HG03064 (cell line): ENCODE results near the gene PLA2G2C.
"Not testable (repeated sequence)": the region's sequence is repeated elsewhere in the genome, so short reads cannot be mapped to it uniquely, and the experiment has no call there.

Experiments
- ATAC-seq: cut with Tn5 transposase; IDR thresholded peaks from one replicate; pipeline ENCODE4 v1.9.1; 2021; ENCODE audit warnings: low read depth; ENCODE audit not compliant: unreplicated experiment

The PLA2G2C gene

GRCh38 chr1:20185834-20186782, at the start of gene PLA2G2C, which contains the start of gene UBXN10:
PLA2G2C (minus strand) TSS chr1:20186518; CDS start chr1:20177363, 9,155 bp downstream.
UBXN10 (plus strand) TSS chr1:20186096; CDS start chr1:20190562, 4,466 bp downstream.
- no peak for ATAC-seq

- ATAC-seq, result no peak
Observed at GRCh38 chr1:20234788-20235535, 48.6 kb upstream of the PLA2G2C start.

- ATAC-seq, result no peak
Observed at GRCh38 chr1:20233866-20234265, 47.5 kb upstream of the PLA2G2C start.

- no peak for ATAC-seq
Observed at GRCh38 chr1:20233394-20233793, 47.1 kb upstream of the PLA2G2C start.

GRCh38 chr1:20232564-20232963, 46.2 kb upstream of the PLA2G2C start:
- not testable (repeated sequence) for ATAC-seq

GRCh38 chr1:20229171-20229570, 42.9 kb upstream of the PLA2G2C start:
- no peak for ATAC-seq

- no peak for ATAC-seq
Observed at GRCh38 chr1:20228314-20228825, 42.1 kb upstream of the PLA2G2C start.

GRCh38 chr1:20227704-20228103, 41.4 kb upstream of the PLA2G2C start:
- ATAC-seq, result no peak

GRCh38 chr1:20224546-20224945, 38.2 kb upstream of the PLA2G2C start:
- no peak for ATAC-seq

GRCh38 chr1:20223551-20224419, 37.5 kb upstream of the PLA2G2C start:
- no peak for ATAC-seq

- no peak for ATAC-seq
Observed at GRCh38 chr1:20223106-20223505, 36.8 kb upstream of the PLA2G2C start.

GRCh38 chr1:20220036-20220435, 33.7 kb upstream of the PLA2G2C start:
- no peak for ATAC-seq

GRCh38 chr1:20219053-20219452, 32.7 kb upstream of the PLA2G2C start:
- not testable (repeated sequence) for ATAC-seq

- ATAC-seq, result no peak
Observed at GRCh38 chr1:20216574-20216973, 30.3 kb upstream of the PLA2G2C start.

- no peak for ATAC-seq
Observed at GRCh38 chr1:20215716-20216115, 29.4 kb upstream of the PLA2G2C start.

- no peak for ATAC-seq
Observed at GRCh38 chr1:20212685-20213331, 26.5 kb upstream of the PLA2G2C start.

- ATAC-seq, result no peak
Observed at GRCh38 chr1:20212085-20212684, 25.9 kb upstream of the PLA2G2C start.

- no peak for ATAC-seq
Observed at GRCh38 chr1:20211511-20211931, 25.2 kb upstream of the PLA2G2C start.

GRCh38 chr1:20210736-20211460, 24.6 kb upstream of the PLA2G2C start:
- ATAC-seq, result no peak
